DND-41 (cell line): ENCODE data around the gene IRF4.

Source experiments
- CTCF ChIP-seq: IDR thresholded peaks from 2 replicates; pipeline ENCODE4 v1.5.1; 2012; ENCODE audit warnings: borderline replicate concordance, low read length, moderate library complexity, mild to moderate bottlenecking; ENCODE audit not compliant: poor library complexity, severe bottlenecking; ENCODE audit errors: extremely low read depth
- EZH2 ChIP-seq: IDR thresholded peaks from 3 replicates; pipeline ENCODE4 v1.6.1; 2012; ENCODE audit warnings: borderline replicate concordance, low read depth, mild to moderate bottlenecking, moderate library complexity, low read length, inconsistent platforms; ENCODE audit not compliant: severe bottlenecking

- TF ChIP-seq CTCF (no peak), EZH2 (no peak)
Measured at GRCh38 chr6:354631-355280, 36.8 kb upstream of the IRF4 start.
